H1 (cell line): ENCODE results near the gene CUL9. TPM values are rescaled to one million over a fixed set of nuclear protein-coding genes. Genes with fewer than 3 reads are reported as not detected.

Source experiments
- ASH2L ChIP-seq: fragments of 200-600, 300-600 bp; sonication (generic); IDR thresholded peaks from one replicate; pipeline ENCODE4 v1.7.1; 2017; ENCODE audit warnings: low read length
- CBX8 ChIP-seq: fragments of 300-800, 300-1000 bp; sonication (generic); IDR thresholded peaks from 2 replicates; pipeline ENCODE4 v1.7.1; 2016; ENCODE audit warnings: low read depth, low read length, borderline replicate concordance
- CHD7 ChIP-seq: fragments of 300-600 bp; sonication (generic); IDR thresholded peaks from 2 replicates; pipeline ENCODE4 v1.7.1; 2012; ENCODE audit warnings: low read length, moderate library complexity, mild to moderate bottlenecking, inconsistent platforms; ENCODE audit not compliant: insufficient replicate concordance
- CREB1 ChIP-seq: IDR thresholded peaks from 2 replicates; pipeline ENCODE4 v1.6.1; 2012; ENCODE audit warnings: inconsistent platforms
- EGR1 ChIP-seq: IDR thresholded peaks from 2 replicates; pipeline ENCODE4 v1.6.1; 2011; ENCODE audit warnings: low read depth, low read length, borderline replicate concordance
- PHF8 ChIP-seq: fragments of 200-600 bp; sonication (generic); conservative IDR thresholded peaks from 2 replicates; pipeline ENCODE4 v1.7.1; 2012; ENCODE audit warnings: low read depth, mild to moderate bottlenecking, inconsistent platforms, low read length, moderate library complexity
- RNF2 ChIP-seq: fragments of 200-900, 300-1000 bp; sonication (generic); IDR thresholded peaks from 2 replicates; pipeline ENCODE4 v1.7.1; 2016; ENCODE audit warnings: borderline replicate concordance, low read depth, mild to moderate bottlenecking, antibody characterized with exemption, low read length; ENCODE audit not compliant: poor library complexity, severe bottlenecking; ENCODE audit errors: missing control alignments
- SAP30 ChIP-seq: fragments of 300-600 bp; sonication (generic); IDR thresholded peaks from 2 replicates; pipeline ENCODE4 v1.7.1; 2012; ENCODE audit warnings: low read length, moderate library complexity, mild to moderate bottlenecking, inconsistent platforms; ENCODE audit not compliant: insufficient read depth, insufficient replicate concordance
- SIRT6 ChIP-seq: IDR thresholded peaks from one replicate; pipeline ENCODE4 v1.7.1; 2012; ENCODE audit warnings: low read length, inconsistent platforms
- SRF ChIP-seq: IDR thresholded peaks from 2 replicates; pipeline ENCODE4 v1.6.1; 2011; ENCODE audit warnings: mild to moderate bottlenecking, low read depth, low read length, moderate library complexity
- TAF7 ChIP-seq: optimal IDR thresholded peaks from 2 replicates; pipeline ENCODE3; 2011; ENCODE audit warnings: low read depth, mild to moderate bottlenecking, inconsistent platforms, low read length, moderate library complexity, borderline replicate concordance
- TBP ChIP-seq: IDR thresholded peaks from 2 replicates; pipeline ENCODE4 v1.6.1; 2011; ENCODE audit warnings: low read depth, low read length, improper control_type of control experiment
- polyA plus RNA-seq, 7 experiments: library from polyadenylated mRNA; depleted of rRNA in 3 of 7; stranded (reverse) in 5 of 7; unstranded in 2 of 7; fragments of >200 nt in 5 of 7; fragments of 200-250 nt in 2 of 7; gene quantifications; 1 replicate in 5 of 7; 2 replicates in 1 of 7; 4 replicates in 1 of 7; pipeline versions ENCODE4 v1.2.1 to v1.2.3, GENCODE V29; 2011 to 2013; ENCODE audit warnings: missing spikeins in 2 of 7, mixed read lengths in 2 of 7
- total RNA-seq: library from RNA; stranded (reverse); fragmentation: NEBNext Ultra II Directional; extraction: Animal tissue kit (Norgen Biotek cat#: 25700); gene quantifications from 2 replicates; pipeline ENCODE4 v1.2.1, GENCODE V29; 2021

The CUL9 gene
- total and polyA plus RNA-seq, 2 of the 8 experiments (the other 6 are each of a cell fraction or from before 2014, with no cell fraction given) = 7.7 to 9.8 TPM

GRCh38 chr6:43239054-43239453, 57.1 kb downstream of the CUL9 start (continued):
- no peak for TF ChIP-seq CHD7
- no peak for TF ChIP-seq TAF7
- TF ChIP-seq RNF2 = no peak
- no peak for TF ChIP-seq PHF8
- no peak for TF ChIP-seq EGR1
- no peak for TF ChIP-seq CBX8
- no peak for TF ChIP-seq SIRT6
- no peak for TF ChIP-seq ASH2L
- TF ChIP-seq TBP = no peak
- TF ChIP-seq CREB1 = no peak
- TF ChIP-seq SRF = no peak
- no peak for TF ChIP-seq SAP30
